ENCODE data around the gene ZDHHC8. TPM values are rescaled to one million over a fixed set of nuclear protein-coding genes. Genes with fewer than 3 reads are reported as not detected.

ZDHHC8 gene
- total RNA-seq, 2 donors from 2014 or later, result 23.4 to 59.7 TPM

DNA sequence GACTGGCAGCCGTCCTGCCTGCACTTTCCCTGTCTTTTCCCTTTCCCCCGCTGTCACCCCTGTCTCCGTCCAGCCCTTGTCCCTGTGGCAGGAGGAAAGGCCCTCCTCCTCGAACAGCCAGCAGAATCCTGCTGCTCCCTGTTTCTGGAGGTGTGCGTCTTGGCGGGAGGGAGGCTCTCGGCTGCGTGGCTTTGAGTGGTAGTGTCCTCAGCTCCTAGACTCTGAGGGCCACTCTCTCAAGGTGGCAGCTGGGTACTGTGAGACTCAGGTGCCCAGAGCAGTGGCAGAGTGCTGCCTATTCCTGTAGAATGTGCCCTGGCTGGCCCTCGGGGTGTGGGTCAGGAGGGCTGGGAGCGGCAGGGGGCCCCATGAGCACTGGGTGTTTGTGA is 24.8 kb upstream of the ZDHHC8 start:
- no peaks in the 10 kb centered on the region for H3K9me3 Mint-ChIP-seq
- H3K36me3 Mint-ChIP-seq (ENCODE audit: low read depth), result peaks cover 87% of the 10 kb centered on the region
- H3K4me3 Mint-ChIP-seq, result no peak overlapping the region
- no peak for ATAC-seq (replicated peaks)
- H3K27me3 Mint-ChIP-seq, result no peaks in the 10 kb centered on the region
- peaks cover 6% of the 10 kb centered on the region for H3K4me1 Mint-ChIP-seq
- no peak overlapping the region for H3K27ac Mint-ChIP-seq

DNA sequence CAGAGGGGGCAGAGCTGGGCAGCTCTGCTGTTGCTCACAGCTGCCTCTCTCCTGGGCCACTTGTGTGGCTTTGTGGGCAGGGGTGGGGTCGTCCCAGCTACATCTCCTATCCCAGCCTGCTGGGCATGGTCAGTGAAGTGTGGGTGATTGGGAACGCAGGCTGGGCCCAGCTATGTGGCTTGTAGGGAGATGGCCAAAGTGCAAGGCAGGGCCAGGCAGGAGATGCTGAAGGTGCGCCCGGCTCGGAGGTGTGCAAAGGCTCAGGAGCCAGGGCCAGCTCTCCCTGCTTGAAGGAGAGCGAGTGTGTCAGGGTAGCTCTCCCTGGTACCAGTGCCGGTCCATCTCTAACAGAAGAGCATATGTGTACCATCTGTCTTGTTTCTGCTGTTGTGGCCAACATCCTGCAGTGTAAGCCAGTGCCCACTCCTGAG is 24.1 kb upstream of the ZDHHC8 start:
- Mint-ChIP-seq H3K4me3 (no peak overlapping the region), H3K4me1 (peaks cover 5% of the 10 kb centered on the region), H3K36me3 (ENCODE audit: low read depth) (peaks cover 87% of the 10 kb centered on the region), H3K27ac (peak overlapping the region; percentile 61), H3K9me3 (no peaks in the 10 kb centered on the region), H3K27me3 (no peaks in the 10 kb centered on the region)
- no peak for ATAC-seq (replicated peaks)

DNA sequence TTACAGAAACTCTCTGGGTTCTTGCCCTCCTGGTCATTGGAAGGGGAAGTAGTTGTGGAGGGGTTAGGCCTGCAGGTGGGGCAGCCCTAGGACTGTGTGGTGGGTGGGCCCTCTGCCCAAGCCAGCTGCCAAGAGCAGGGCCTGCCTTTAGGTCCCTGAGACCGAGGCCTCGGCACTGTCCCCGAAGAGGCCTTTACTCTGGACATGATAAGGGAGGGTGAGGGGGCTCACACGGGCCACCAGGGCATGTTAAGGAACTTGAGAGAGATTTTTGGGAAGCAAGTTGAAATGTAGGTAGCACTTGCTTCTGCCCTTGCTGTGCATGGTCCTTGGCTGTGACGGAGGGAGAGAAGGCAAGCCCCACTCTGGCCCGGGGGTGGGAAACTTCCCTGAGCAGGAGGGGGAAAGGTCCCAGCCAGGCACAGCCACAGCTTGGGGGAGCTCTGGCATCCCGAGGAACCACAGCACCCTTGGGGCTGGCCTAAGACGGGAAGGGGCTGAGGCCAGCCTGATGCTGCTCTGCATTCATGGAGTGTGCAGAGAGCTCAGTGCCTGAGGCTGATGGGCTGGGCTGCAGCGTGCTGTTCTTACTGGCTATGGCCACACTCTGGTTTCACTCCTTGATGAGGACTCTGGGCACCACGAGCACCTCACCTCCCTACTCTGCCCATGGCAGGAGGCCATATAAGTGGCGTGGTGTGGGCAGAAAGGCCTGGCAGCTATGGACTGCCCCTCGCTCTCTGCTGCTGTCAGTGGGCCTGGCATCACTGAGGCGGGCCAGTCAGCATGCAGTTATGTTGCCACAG is 23.4 kb upstream of the ZDHHC8 start:
- H3K4me3 Mint-ChIP-seq, result no peak overlapping the region

DNA sequence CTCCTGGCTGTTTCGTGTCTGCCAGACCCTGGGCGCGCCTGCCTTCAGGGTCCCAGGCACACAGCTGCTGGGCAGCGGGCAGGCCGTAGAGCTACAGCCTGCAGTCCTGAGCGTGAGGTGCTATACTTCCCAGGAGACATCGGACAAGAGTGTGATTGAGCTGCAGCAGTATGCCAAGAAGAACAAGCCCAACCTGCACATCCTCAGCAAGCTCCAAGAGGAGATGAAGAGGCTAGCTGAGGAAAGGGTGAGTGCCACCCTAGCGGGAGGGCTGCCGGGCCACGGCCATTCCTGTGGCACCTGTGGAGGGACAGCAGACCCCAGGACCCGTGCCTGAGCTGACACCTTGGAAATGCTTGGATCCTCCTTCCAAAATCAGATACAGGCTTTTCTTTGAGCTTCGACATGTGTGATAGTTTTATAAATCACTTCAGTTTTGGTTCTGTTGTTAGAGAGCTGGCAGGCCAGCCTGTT is 22.8 kb upstream of the ZDHHC8 start:
- H3K27me3 Mint-ChIP-seq, result no peaks in the 10 kb centered on the region
- peaks cover 5% of the 10 kb centered on the region for H3K4me1 Mint-ChIP-seq
- H3K4me3 Mint-ChIP-seq, result no peak overlapping the region
- ATAC-seq (replicated peaks), result no peak
- no peak overlapping the region for H3K27ac Mint-ChIP-seq
- no peaks in the 10 kb centered on the region for H3K9me3 Mint-ChIP-seq
- H3K36me3 Mint-ChIP-seq (ENCODE audit: low read depth), result peaks cover 75% of the 10 kb centered on the region

More for the DNA sequence above, 23.4 kb upstream of the ZDHHC8 start:
- ATAC-seq (replicated peaks), result no peak
- Mint-ChIP-seq H3K27ac (peak overlapping the region; percentile 61), H3K27me3 (no peaks in the 10 kb centered on the region), H3K36me3 (ENCODE audit: low read depth) (peaks cover 80% of the 10 kb centered on the region), H3K4me1 (peaks cover 5% of the 10 kb centered on the region), H3K9me3 (no peaks in the 10 kb centered on the region)

- Mint-ChIP-seq H3K4me1 (peaks cover 5% of the 10 kb centered on the region), H3K4me3 (no peak overlapping the region), H3K36me3 (ENCODE audit: low read depth) (peaks cover 79% of the 10 kb centered on the region), H3K27me3 (no peaks in the 10 kb centered on the region), H3K9me3 (no peaks in the 10 kb centered on the region), H3K27ac (no peak overlapping the region)
- no peak for ATAC-seq (replicated peaks)
Observed at GRCh38 chr22:20109411-20110358, 21.9 kb upstream of the ZDHHC8 start.

- peaks cover 10% of the 10 kb centered on the region for H3K4me1 Mint-ChIP-seq
- no peak overlapping the region for H3K4me3 Mint-ChIP-seq
- H3K27me3 Mint-ChIP-seq, result no peaks in the 10 kb centered on the region
- H3K36me3 Mint-ChIP-seq (ENCODE audit: low read depth), result peaks cover 79% of the 10 kb centered on the region
- H3K9me3 Mint-ChIP-seq, result no peaks in the 10 kb centered on the region
- ATAC-seq (replicated peaks), result no peak
- H3K27ac Mint-ChIP-seq, result no peak overlapping the region
Observed at GRCh38 chr22:20110359-20110985, 21.1 kb upstream of the ZDHHC8 start.

- peak; percentile 64 for ATAC-seq (replicated peaks)
- Mint-ChIP-seq H3K27me3 (no peaks in the 10 kb centered on the region), H3K36me3 (ENCODE audit: low read depth) (peaks cover 76% of the 10 kb centered on the region), H3K4me1 (peaks cover 10% of the 10 kb centered on the region), H3K4me3 (no peak overlapping the region), H3K9me3 (no peaks in the 10 kb centered on the region), H3K27ac (peak overlapping the region; percentile 52)
Observed at GRCh38 chr22:20111045-20111688, 20.4 kb upstream of the ZDHHC8 start.

DNA sequence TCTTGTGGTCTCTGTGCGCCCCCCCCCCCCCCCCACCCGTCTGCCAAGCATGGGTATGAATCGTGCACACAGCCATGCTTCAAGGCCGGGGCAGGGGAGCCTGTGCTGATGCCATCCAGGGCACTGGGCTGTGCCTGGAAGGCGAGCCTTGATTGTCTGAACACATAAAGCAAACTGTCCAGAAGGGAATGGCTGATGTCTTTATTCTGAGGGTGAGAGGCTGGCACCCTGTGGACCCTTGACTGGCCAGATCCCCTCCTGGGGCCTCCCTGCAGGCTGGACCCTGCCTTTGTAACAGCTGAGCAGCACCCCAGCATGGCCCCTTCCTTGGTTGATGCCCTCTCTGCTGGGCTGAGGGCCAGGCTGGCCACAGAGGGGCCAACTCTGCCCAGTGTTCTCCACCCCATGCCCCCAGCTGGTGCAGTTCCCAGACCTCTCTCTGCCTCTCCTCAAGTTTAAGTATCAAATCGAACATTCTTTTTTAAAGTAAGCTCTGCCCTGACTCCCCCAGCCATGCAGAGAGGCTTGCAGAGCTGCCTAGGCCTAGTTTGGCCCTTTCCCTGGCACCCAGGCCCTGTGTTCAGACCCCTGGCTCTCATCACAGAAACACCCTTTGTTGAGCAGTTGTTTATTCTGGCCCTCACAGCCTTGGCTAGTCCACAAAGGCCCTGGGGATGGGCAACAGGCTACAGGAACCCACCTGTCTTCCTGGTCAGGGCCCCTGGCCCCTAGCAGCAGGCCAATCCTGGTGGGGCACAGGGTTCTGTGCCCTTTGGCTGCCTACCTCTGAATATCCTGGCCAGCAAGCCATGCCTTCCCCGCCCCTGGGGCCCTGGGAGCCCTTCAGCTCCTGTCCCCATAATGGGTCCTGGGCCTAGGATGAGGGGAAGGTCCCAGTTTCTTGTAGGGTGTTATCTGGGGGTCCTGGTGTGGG is 19.6 kb upstream of the ZDHHC8 start:
- Mint-ChIP-seq H3K9me3 (no peaks in the 10 kb centered on the region), H3K4me1 (peaks cover 10% of the 10 kb centered on the region), H3K27ac (peak overlapping the region; percentile 89), H3K27me3 (no peaks in the 10 kb centered on the region), H3K4me3 (peak overlapping the region; percentile 52), H3K36me3 (ENCODE audit: low read depth) (peaks cover 79% of the 10 kb centered on the region)
- peak; percentile 5 for ATAC-seq (replicated peaks)

DNA sequence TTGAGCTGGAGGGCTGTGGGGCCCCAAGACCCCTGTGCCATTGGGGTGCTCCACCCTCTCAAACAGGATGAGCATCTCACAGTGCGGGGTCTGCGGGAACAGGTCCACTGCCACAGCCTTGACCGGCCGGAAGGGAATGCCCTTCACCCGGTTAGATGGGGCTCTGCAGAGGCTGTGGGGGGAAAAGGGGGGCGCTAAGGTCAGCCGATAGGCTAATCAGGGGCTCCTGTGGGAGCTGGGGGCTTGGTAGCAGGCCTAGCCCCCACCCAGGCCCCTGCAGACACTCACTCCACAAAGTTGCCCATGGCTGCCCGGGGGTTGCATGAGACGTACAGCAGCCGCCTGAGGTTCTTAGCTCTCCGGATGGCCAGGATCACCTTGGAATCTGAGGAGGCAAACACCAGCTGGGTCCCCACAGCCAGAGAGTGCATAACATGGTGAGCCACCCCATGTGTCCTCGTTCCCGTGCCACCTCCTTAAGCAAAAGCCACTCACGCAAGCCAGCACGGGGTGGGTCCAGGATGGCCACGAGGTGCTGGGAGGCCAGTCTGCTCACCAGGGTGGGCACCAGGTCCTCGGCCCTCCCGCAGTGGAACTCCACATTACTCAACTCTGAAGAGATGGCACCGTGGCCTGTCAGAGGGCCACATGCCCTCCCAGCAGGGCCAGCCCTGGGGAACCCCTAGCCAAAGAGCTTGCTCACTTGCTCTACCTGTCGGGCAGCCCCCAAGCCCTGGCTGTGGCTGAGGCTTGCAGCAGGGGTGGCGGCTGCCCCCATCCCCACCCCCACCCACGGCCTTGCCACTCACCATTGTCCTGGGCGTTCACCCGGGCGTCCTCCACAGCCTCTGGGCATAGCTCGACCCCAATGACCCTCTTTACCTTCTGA is 18.7 kb upstream of the ZDHHC8 start:
- Mint-ChIP-seq H3K9me3 (no peaks in the 10 kb centered on the region), H3K4me3 (no peak overlapping the region), H3K27me3 (no peaks in the 10 kb centered on the region), H3K4me1 (peaks cover 10% of the 10 kb centered on the region), H3K27ac (no peak overlapping the region), H3K36me3 (ENCODE audit: low read depth) (peaks cover 77% of the 10 kb centered on the region)
- ATAC-seq (replicated peaks), result no peak

DNA sequence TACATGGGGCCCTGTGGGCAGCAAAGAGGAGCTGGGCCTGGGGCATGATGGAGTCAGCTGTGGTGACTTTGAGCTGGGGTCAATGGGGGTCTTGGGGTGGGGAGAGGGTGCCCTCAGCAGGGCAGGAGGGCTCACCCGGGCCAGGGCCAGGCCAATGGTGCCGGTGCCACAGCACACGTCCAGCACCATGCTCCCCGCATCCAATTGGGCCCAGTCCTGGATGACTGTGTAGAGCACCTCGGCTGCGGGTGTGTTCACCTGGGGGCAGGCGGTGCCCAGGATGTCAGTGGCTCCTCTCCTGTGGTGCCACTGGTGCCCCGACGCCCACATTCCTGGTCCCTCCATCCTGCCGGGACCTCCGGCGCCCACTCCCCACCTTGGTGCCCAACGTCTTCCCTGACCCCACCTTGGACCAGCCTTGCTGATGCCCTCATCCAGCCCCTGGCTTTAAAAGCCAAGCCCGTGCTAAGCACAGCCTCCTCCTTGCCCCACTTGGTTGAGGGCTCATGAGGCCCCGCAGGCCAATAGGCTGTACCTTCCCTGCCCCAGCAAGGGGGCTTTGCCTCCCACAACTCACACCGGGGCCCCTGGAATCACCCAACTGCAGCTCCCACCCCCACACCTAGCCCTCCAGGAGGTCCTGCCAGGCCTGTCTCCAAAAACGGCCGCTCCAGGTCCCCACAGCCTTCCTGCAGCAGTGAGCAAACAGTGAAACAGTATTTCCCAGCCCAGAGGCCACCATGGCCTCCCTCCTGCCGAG is 17.9 kb upstream of the ZDHHC8 start:
- H3K36me3 Mint-ChIP-seq (ENCODE audit: low read depth), result peaks cover 79% of the 10 kb centered on the region
- H3K9me3 Mint-ChIP-seq, result no peaks in the 10 kb centered on the region
- H3K4me3 Mint-ChIP-seq, result no peak overlapping the region
- no peak for ATAC-seq (replicated peaks)
- peaks cover 11% of the 10 kb centered on the region for H3K4me1 Mint-ChIP-seq
- H3K27me3 Mint-ChIP-seq, result no peaks in the 10 kb centered on the region
- peak overlapping the region; percentile 85 for H3K27ac Mint-ChIP-seq

DNA sequence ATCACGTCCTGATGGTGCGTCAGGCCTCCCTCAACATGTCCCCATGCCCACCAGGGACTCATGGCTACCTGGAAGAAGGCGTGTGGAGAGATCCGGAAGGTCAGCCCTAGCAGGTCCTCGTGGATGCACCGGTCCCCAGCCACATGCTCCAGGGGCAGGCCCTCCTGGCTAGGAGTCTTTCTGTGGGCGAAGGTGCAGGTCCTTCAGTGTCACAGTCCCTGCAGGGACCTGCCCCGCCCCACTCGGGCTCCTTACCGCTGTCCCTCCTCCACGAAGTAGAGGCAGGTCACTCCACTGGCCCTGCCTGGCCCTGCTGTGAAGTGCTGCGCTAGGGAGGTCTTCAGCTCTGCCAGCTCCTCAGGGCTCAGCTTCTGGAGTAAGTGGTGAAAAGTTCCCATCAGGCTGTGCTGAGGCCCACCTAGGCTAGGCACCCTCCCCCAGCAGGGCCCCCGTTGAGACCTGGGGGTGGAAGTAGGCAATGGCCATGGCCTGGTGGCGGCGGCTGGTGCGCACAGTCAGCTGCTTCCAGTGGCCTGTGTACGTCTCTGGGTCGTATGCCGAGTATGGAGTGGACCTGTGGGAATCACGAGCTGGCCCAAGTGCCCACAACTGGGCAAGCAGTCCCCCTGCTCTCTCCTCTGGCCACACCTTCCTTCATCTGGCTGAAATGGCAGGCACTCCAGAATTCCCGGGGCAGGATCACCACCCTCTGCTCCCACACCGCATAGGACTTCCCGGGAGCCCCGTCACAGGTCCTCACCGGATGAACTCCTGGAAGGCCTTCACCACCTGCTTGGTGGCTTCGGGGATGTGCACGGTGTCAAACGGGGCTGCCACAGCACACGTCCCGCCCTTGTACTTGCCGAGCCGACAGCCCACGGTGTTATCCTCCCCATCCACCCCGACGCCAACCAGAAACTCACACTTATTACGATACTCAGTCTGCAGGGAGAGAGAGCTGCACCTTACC is 16.8 kb upstream of the ZDHHC8 start:
- no peak for ATAC-seq (replicated peaks)
- Mint-ChIP-seq H3K4me1 (peaks cover 14% of the 10 kb centered on the region), H3K27me3 (no peaks in the 10 kb centered on the region), H3K4me3 (peak overlapping the region; percentile 86), H3K9me3 (no peaks in the 10 kb centered on the region), H3K36me3 (ENCODE audit: low read depth) (peaks cover 80% of the 10 kb centered on the region), H3K27ac (peak overlapping the region; percentile 85)

Data from activated T-helper 17 cell treated with anti-CD3 and anti-CD28 coated beads, Interleukin-2, amount 50 U/mL, for 72 hours (primary cell).